ENCODE data around the gene PNCK.
"Not testable (repeated sequence)": the region's sequence is repeated elsewhere in the genome, so short reads cannot be mapped to it uniquely, and the experiment has no call there.

DNA sequence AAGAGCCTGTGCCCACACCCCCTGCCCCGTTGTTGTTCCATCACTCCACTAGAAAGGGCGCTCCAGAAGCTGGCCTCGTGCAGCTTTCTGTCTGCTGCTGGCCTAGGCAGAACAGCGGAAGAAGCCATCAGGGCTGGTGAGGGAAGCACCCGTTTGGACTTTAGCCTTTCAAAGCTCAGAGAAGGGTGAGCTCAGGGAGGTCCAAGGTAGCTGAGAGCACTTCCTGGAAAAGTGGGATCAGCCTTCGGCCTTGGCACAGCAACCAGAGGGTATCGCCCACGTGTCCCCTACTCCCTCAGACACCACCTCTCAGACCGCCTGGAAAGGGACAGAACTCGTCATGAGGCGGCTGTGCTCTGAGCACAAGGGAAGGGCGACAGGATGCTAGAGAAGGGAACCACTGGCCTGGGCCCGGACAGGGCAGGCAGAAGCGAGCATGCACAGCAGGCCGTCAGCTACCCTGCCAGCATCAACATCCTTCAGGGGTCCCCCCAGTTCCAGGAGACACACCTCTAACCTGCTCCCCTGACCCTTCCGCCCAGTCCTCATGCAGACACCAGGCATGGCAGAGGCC lies 25.7 kb upstream of the PNCK start:
- TF ChIP-seq CTCF (IDR thresholded peaks at IDR 0.05; ENCODE audit: low read length); EZH2 (optimal IDR thresholded peaks at IDR 0.05; ENCODE audit: low read depth, low read length); EZH2phosphoT487 (IDR thresholded peaks at IDR 0.05; ENCODE audit: low read length): not testable (repeated sequence)
